B cell (primary cell): ENCODE data around the gene RIPOR3. TPM values are rescaled to one million over a fixed set of nuclear protein-coding genes. Genes with fewer than 3 reads are reported as not detected.

ENCODE experiments used
- ATAC-seq: fragments of 200-7000 bp; cut with Tn5 transposase; one replicate; pipeline ENCODE4 v1.10.0; 2021; ENCODE audit warnings: low read depth, mild to moderate bottlenecking, moderate number of reproducible peaks, moderate library complexity
- CTCF ChIA-PET: fragments of 350-600 bp; sonication (Branson Sonifier 250); formaldehyde crosslinking; loops from one replicate; lab custom pipeline; 2021; ENCODE audit warnings: antibody characterized with exemption, inconsistent platforms; lab: Charles Lee
- POLR2A ChIA-PET: fragments of 350-600 bp; sonication (Branson Sonifier 250); formaldehyde crosslinking; loops from one replicate; lab custom pipeline; 2021; ENCODE audit warnings: antibody characterized with exemption; lab: Charles Lee
- DNase-seq: peaks from one replicate; pipeline ENCODE4 v3.0.0; 2013
- H2AFZ ChIP-seq: 2 replicates; pipeline ENCODE4 v1.6.1; 2012; ENCODE audit warnings: mild to moderate bottlenecking, low read depth, low read length; ENCODE audit not compliant: insufficient read depth, poor library complexity, severe bottlenecking
- H3K27ac ChIP-seq, 2 donors: 1 replicate in 1 of 2; 2 replicates in 1 of 2; pipeline ENCODE4 v1.5.1; 2012 to 2013; ENCODE audit warnings: low read length in 2 of 2, mild to moderate bottlenecking in 2 of 2, moderate library complexity in 1 of 2
- H3K27me3 ChIP-seq, 4 experiments: fragments of 200-600 bp in 1 of 4; sonication (generic) in 1 of 4; replicated peaks in 1 of 4; 1 replicate in 2 of 4; 2 replicates in 2 of 4; pipeline versions ENCODE4 v1.6.1 to v1.7.0; 2013 to 2016; ENCODE audit warnings: low read length in 3 of 4, mild to moderate bottlenecking in 2 of 4, mixed read lengths in 1 of 4, moderate library complexity in 1 of 4; ENCODE audit not compliant: insufficient read depth in 4 of 4, control insufficient read depth in 3 of 4; ENCODE audit errors: control extremely low read depth in 1 of 4
- H3K36me3 ChIP-seq, 2 experiments: replicated peaks in 1 of 2; 1 replicate in 1 of 2; 2 replicates in 1 of 2; pipeline versions ENCODE4 v1.6.1 to v1.7.1; 2013; ENCODE audit warnings: low read length in 1 of 2; ENCODE audit not compliant: insufficient read depth in 2 of 2, control insufficient read depth in 1 of 2; ENCODE audit errors: control extremely low read depth in 1 of 2, extremely low read depth in 1 of 2
- H3K4me1 ChIP-seq, 2 donors: fragments of 200-600 bp in 1 of 2; sonication (generic) in 1 of 2; 1 replicate in 1 of 2; 2 replicates in 1 of 2; pipeline versions ENCODE4 v1.5.1 to v1.6.1; 2013 to 2017; ENCODE audit warnings: low read length in 2 of 2; ENCODE audit not compliant: control insufficient read depth in 2 of 2, insufficient read depth in 2 of 2
- H3K4me2 ChIP-seq: replicated peaks from 2 replicates; pipeline ENCODE3; 2012; ENCODE audit warnings: mild to moderate bottlenecking, low read depth, low read length; ENCODE audit not compliant: poor library complexity, severe bottlenecking
- H3K4me3 ChIP-seq, 5 experiments: fragments of 200-600 bp in 1 of 5; sonication (generic) in 1 of 5; 1 replicate in 3 of 5; 2 replicates in 2 of 5; pipeline versions ENCODE4 v1.5.1 to v1.7.0; 2011 to 2016; ENCODE audit warnings: low read length in 4 of 5, mild to moderate bottlenecking in 4 of 5, low read depth in 2 of 5, control low read depth in 1 of 5, moderate library complexity in 1 of 5; ENCODE audit not compliant: insufficient read depth in 1 of 5; ENCODE audit errors: control extremely low read depth in 1 of 5, extremely low read depth in 1 of 5
- H3K79me2 ChIP-seq: fragments of 200-600 bp; sonication (generic); one replicate; pipeline ENCODE4 v1.6.0; 2016; ENCODE audit warnings: low read length; ENCODE audit not compliant: control insufficient read depth, insufficient read depth
- H3K9ac ChIP-seq: fragments of 200-600 bp; sonication (generic); 2 replicates; pipeline ENCODE4 v1.6.1; 2017; ENCODE audit warnings: mild to moderate bottlenecking, low read length, moderate library complexity
- H3K9me3 ChIP-seq, 3 donors: one replicate each; pipeline versions ENCODE4 v1.6.1 to v1.7.1; 2013; ENCODE audit warnings: low read length in 2 of 3; ENCODE audit not compliant: control insufficient read depth in 2 of 3, insufficient read depth in 1 of 3; ENCODE audit errors: control extremely low read depth in 1 of 3
- H4K20me1 ChIP-seq: 2 replicates; pipeline ENCODE4 v1.6.0; 2012; ENCODE audit warnings: mild to moderate bottlenecking, low read length; ENCODE audit not compliant: insufficient read depth, control insufficient read depth, poor library complexity, severe bottlenecking
- H3K27ac Mint-ChIP-seq: one replicate; pipeline ENCODE4 v1.8.0; 2021; ENCODE audit warnings: mixed read lengths
- H3K27me3 Mint-ChIP-seq: one replicate; pipeline ENCODE4 v1.8.0; 2021; ENCODE audit warnings: mixed read lengths
- H3K4me1 Mint-ChIP-seq: one replicate; pipeline ENCODE4 v1.8.0; 2021; ENCODE audit warnings: mixed read lengths
- H3K4me3 Mint-ChIP-seq: one replicate; pipeline ENCODE4 v1.8.0; 2021; ENCODE audit warnings: mixed read lengths
- H3K9me3 Mint-ChIP-seq: one replicate; pipeline ENCODE4 v1.8.0; 2022; ENCODE audit warnings: mixed read lengths; ENCODE audit not compliant: insufficient read depth
- CTCF ChIP-seq: fragments of 200-600 bp; IDR thresholded peaks from one replicate; pipeline ENCODE4 v1.8.0; 2022; ENCODE audit warnings: antibody characterized with exemption, mild to moderate bottlenecking
- EZH2 ChIP-seq: IDR thresholded peaks from 2 replicates; pipeline ENCODE4 v1.6.1; 2012; ENCODE audit warnings: borderline replicate concordance, low read depth, mild to moderate bottlenecking, moderate library complexity, low read length; ENCODE audit not compliant: insufficient read depth, poor library complexity, severe bottlenecking
- WGBS: methylation state at CpG from one replicate; pipeline ENCODE4 v1.1.5; 2013; ENCODE audit warnings: missing lambda C conversion rate; ENCODE audit not compliant: insufficient coverage; 5-methylcytosine and 5-hydroxymethylcytosine counted together
- intact Hi-C: fragments of 100-400 bp; cut with micrococcal nuclease; formaldehyde crosslinking; loops from one replicate; pipeline ENCODE4 v1.10.0; 2022
- polyA plus RNA-seq: library from polyadenylated mRNA; depleted of rRNA; stranded (reverse); fragments of >200 nt; gene quantifications from 2 replicates; pipeline ENCODE4 v1.2.3, GENCODE V29; 2012
- total RNA-seq, 2 donors: library from RNA; stranded (reverse); fragments of 120-200 nt in 1 of 2; gene quantifications; 1 replicate in 1 of 2; 2 replicates in 1 of 2; pipeline versions ENCODE4 v1.2.3 to v1.2.4, GENCODE V29; 2013 to 2022

Gene RIPOR3
- total and polyA plus RNA-seq, 2 donors (not counting 1 experiment from before 2014, with no cell fraction given), result 0.09 to 0.27 TPM

- no peak for TF ChIP-seq EZH2
- no peak for TF ChIP-seq CTCF
- no peak overlapping the region for H3K27ac ChIP-seq
- DNase-seq (no peak), ATAC-seq (no peak)
- ChIA-PET POLR2A (no interaction called here), CTCF (interaction anchor here (0.6 to 1.6 kb wide), 7 partner anchors 9 to 450 kb away, joined by 3 to 6 read pairs (median 4); no protein-coding TSS in a partner anchor)
- H3K9me3 ChIP-seq, result no peaks in the 10 kb centered on the region
- no peak overlapping the region for H3K27ac Mint-ChIP-seq
- 91% methylated on average over 6 of the region's 10 CpGs for WGBS
- peaks cover 2% of the 10 kb centered on the region for H3K4me1 Mint-ChIP-seq
- no peak overlapping the region for H3K4me3 ChIP-seq
- H3K36me3 ChIP-seq, result no peaks in the 10 kb centered on the region
- H3K4me1 ChIP-seq, result no peaks in the 10 kb centered on the region
- H3K27me3 ChIP-seq, result peaks cover 0 to 2% (median 0%) of the 10 kb centered on the region in 4 experiments
- no peak overlapping the region for H3K4me2 ChIP-seq
- H3K27me3 Mint-ChIP-seq, result peaks cover 11% of the 10 kb centered on the region
- no peak overlapping the region for H3K9ac ChIP-seq
- no peaks in the 10 kb centered on the region for H4K20me1 ChIP-seq
- H3K9me3 Mint-ChIP-seq, result no peaks in the 10 kb centered on the region
- intact Hi-C loops, result no loop called here
- H3K4me3 Mint-ChIP-seq, result no peak overlapping the region
- H3K79me2 ChIP-seq, result no peaks in the 10 kb centered on the region
- H2AFZ ChIP-seq, result no peak overlapping the region
These were observed 56.3 kb downstream of the RIPOR3 start for GRCh38 chr20:50635014-50635557.

GRCh38 chr20:50634191-50634590 is 57.2 kb downstream of the RIPOR3 start:
- CTCF ChIA-PET, result interaction anchor here (0.6 kb wide), 1 partner anchor 293 kb away, joined by 3 read pairs; no protein-coding TSS in a partner anchor
- intact Hi-C loops, result no loop called here
- 95% methylated on average over 6 of the region's 6 CpGs for WGBS

More at GRCh38 chr20:50634191-50634590, 57.2 kb downstream of the RIPOR3 start:
- Histone ChIP-seq H3K4me2 (no peak overlapping the region), H3K27me3 (peaks cover 0 to 2% (median 0%) of the 10 kb centered on the region in 4 experiments), H3K4me3 (no peak overlapping the region), H3K27ac (no peak overlapping the region), H3K9ac (no peak overlapping the region), H3K4me1 (no peaks in the 10 kb centered on the region), H3K79me2 (no peaks in the 10 kb centered on the region), H3K9me3 (no peaks in the 10 kb centered on the region), H4K20me1 (no peaks in the 10 kb centered on the region), H2AFZ (no peak overlapping the region), H3K36me3 (no peaks in the 10 kb centered on the region)
- no peaks in the 10 kb centered on the region for H3K9me3 Mint-ChIP-seq
- no peak overlapping the region for H3K27ac Mint-ChIP-seq
- no peak for TF ChIP-seq CTCF
- peaks cover 11% of the 10 kb centered on the region for H3K27me3 Mint-ChIP-seq
- DNase-seq, result no peak
- H3K4me1 Mint-ChIP-seq, result peaks cover 2% of the 10 kb centered on the region
- no peak for ATAC-seq
- POLR2A ChIA-PET, result no interaction called here
- no peak overlapping the region for H3K4me3 Mint-ChIP-seq
